Measurements from ENCODE around the gene INTS6L. TPM values are rescaled to one million over a fixed set of nuclear protein-coding genes. Genes with fewer than 3 reads are reported as not detected.

The INTS6L gene
- total and polyA plus RNA-seq, 2 of the 8 experiments (the other 6 are each of a cell fraction or from before 2014, with no cell fraction given), result 4.1 to 5.2 TPM

- no peak for TF ChIP-seq MAFK (IDR thresholded peaks at IDR 0.05; ENCODE audit: low read depth, low read length)
- no peak for TF ChIP-seq CHD1 (IDR thresholded peaks at IDR 0.05; ENCODE audit: low read depth, low read length)
- TF ChIP-seq ATF3 (IDR thresholded peaks at IDR 0.05; ENCODE audit: insufficient read depth, low read depth, low read length), result no peak
- TF ChIP-seq NANOG (IDR thresholded peaks at IDR 0.05; ENCODE audit: insufficient read depth, low read depth, low read length, poor library complexity, severe bottlenecking), result no peak
- TF ChIP-seq SP2 (IDR thresholded peaks at IDR 0.05; ENCODE audit: low read length), result no peak
- TF ChIP-seq KDM4A (IDR thresholded peaks at IDR 0.05; ENCODE audit: low read depth, low read length, severe bottlenecking), result no peak
- TF ChIP-seq E2F6 (IDR thresholded peaks at IDR 0.05), result no peak
- peak; percentile 29 for TF ChIP-seq SAP30 (IDR thresholded peaks at IDR 0.05; ENCODE audit: insufficient read depth, insufficient replicate concordance, low read length)
- no peak for TF ChIP-seq CHD2 (IDR thresholded peaks at IDR 0.05; ENCODE audit: low read length)
- TF ChIP-seq BCL11A (IDR thresholded peaks at IDR 0.05; ENCODE audit: low read depth in 2 of 2, low read length in 2 of 2), result no peak
- TF ChIP-seq JUN (IDR thresholded peaks at IDR 0.05; ENCODE audit: low read depth, low read length), result no peak
- no peak for TF ChIP-seq ASH2L (IDR thresholded peaks at IDR 0.05; ENCODE audit: low read length)
- no peak for TF ChIP-seq SIX5 (IDR thresholded peaks at IDR 0.05; ENCODE audit: low read depth, low read length)
- TF ChIP-seq CREB1 (IDR thresholded peaks at IDR 0.05), result no peak
- TF ChIP-seq USF2 (IDR thresholded peaks at IDR 0.05; ENCODE audit: low read length), result peak; percentile 84
- no peak for TF ChIP-seq RFX5 (IDR thresholded peaks at IDR 0.05; ENCODE audit: borderline replicate concordance, low read depth, low read length)
- TF ChIP-seq TCF12 (IDR thresholded peaks at IDR 0.05; ENCODE audit: low read depth, low read length), result no peak
- TF ChIP-seq TAF7 (optimal IDR thresholded peaks at IDR 0.05; ENCODE audit: borderline replicate concordance, low read depth, low read length), result peak; percentile 88
- no peak for TF ChIP-seq CBX5 (IDR thresholded peaks at IDR 0.05; ENCODE audit: low read depth, low read length)
- peak in 1 of 2 experiments; percentile 39; a peak in 1 of 4 replicates for TF ChIP-seq SIN3A (conservative IDR thresholded peaks at IDR 0.05 in 1 of 2, IDR thresholded peaks at IDR 0.05 in 1 of 2; ENCODE audit: low read depth in 1 of 2, low read length in 2 of 2)
- TF ChIP-seq TAF1 (IDR thresholded peaks at IDR 0.05; ENCODE audit: low read depth, low read length), result peak; percentile 96
- TF ChIP-seq EP300 (IDR thresholded peaks at IDR 0.05; ENCODE audit: borderline replicate concordance in 1 of 2, low read depth in 2 of 2, low read length in 2 of 2), result no peak
Measured at GRCh38 chrX:135520553-135521404, at the start of gene INTS6L (continued).
